Inferior parietal cortex (tissue), 1 donor: ENCODE data around the gene RXRA.

Source experiments
- DNase-seq: peaks from one replicate; pipeline ENCODE4 v3.0.0-alpha.2; 2016; ENCODE audit errors: extremely low spot score

Gene RXRA

GRCh38 chr9:134414900-134415425, 88.7 kb downstream of the RXRA start:
- DNase-seq: no peak

GRCh38 chr9:134416385-134417015, 90.2 kb downstream of the RXRA start:
- no peak for DNase-seq

GRCh38 chr9:134418354-134418753, 92.1 kb downstream of the RXRA start:
- DNase-seq: no peak

GRCh38 chr9:134419000-134419683, 92.9 kb downstream of the RXRA start:
- DNase-seq: no peak

- DNase-seq: no peak
Observed at GRCh38 chr9:134419684-134420076, 93.4 kb downstream of the RXRA start.

GRCh38 chr9:134420281-134420845, 94.1 kb downstream of the RXRA start:
- no peak for DNase-seq

- no peak for DNase-seq
Observed at GRCh38 chr9:134420974-134421432, 94.7 kb downstream of the RXRA start.

- DNase-seq: no peak
Observed at GRCh38 chr9:134421888-134422287, 95.6 kb downstream of the RXRA start.

- no peak for DNase-seq
Observed at GRCh38 chr9:134422301-134423090, 96.2 kb downstream of the RXRA start.

- no peak for DNase-seq
Observed at GRCh38 chr9:134423166-134423565, 96.9 kb downstream of the RXRA start.

- no peak for DNase-seq
Observed at GRCh38 chr9:134423749-134424148, 97.5 kb downstream of the RXRA start.

- no peak for DNase-seq
Observed at GRCh38 chr9:134424818-134425217, 98.6 kb downstream of the RXRA start.

- no peak for DNase-seq
Observed at GRCh38 chr9:134425401-134425800, 99.1 kb downstream of the RXRA start.

- DNase-seq: no peak
Observed at GRCh38 chr9:134425812-134426211, 99.6 kb downstream of the RXRA start.

GRCh38 chr9:134426436-134426835, 100.2 kb downstream of the RXRA start:
- no peak for DNase-seq

GRCh38 chr9:134427153-134427782, 101.0 kb downstream of the RXRA start:
- no peak for DNase-seq

GRCh38 chr9:134428559-134428958, 102.3 kb downstream of the RXRA start:
- no peak for DNase-seq

GRCh38 chr9:134429007-134429406, 102.8 kb downstream of the RXRA start:
- DNase-seq: no peak

- DNase-seq: no peak
Observed at GRCh38 chr9:134429481-134429880, 103.2 kb downstream of the RXRA start.

- no peak for DNase-seq
Observed at GRCh38 chr9:134431095-134431494, 104.8 kb downstream of the RXRA start.

- DNase-seq: no peak
Observed at GRCh38 chr9:134431626-134432025, 105.4 kb downstream of the RXRA start.

GRCh38 chr9:134432471-134432870, 106.2 kb downstream of the RXRA start:
- no peak for DNase-seq
